B cell (primary cell): Measurements from ENCODE around the gene FNDC7.

ENCODE experiments used
- CTCF ChIP-seq: fragments of 200-600 bp; IDR thresholded peaks from one replicate; pipeline ENCODE4 v1.8.0; 2022; ENCODE audit warnings: antibody characterized with exemption, mild to moderate bottlenecking
- EZH2 ChIP-seq: IDR thresholded peaks from 2 replicates; pipeline ENCODE4 v1.6.1; 2012; ENCODE audit warnings: borderline replicate concordance, low read depth, mild to moderate bottlenecking, moderate library complexity, low read length; ENCODE audit not compliant: insufficient read depth, poor library complexity, severe bottlenecking

GRCh38 chr1:108717774-108718316 lies 5.1 kb downstream of the FNDC7 start:
- TF ChIP-seq CTCF (no peak), EZH2 (no peak)
